GM18505 (cell line): ENCODE measurements around the gene RUVBL2.
"Not testable (repeated sequence)": the region's sequence is repeated elsewhere in the genome, so short reads cannot be mapped to it uniquely, and the experiment has no call there.

ENCODE experiments used
- ATAC-seq: cut with Tn5 transposase; IDR thresholded peaks from one replicate; pipeline ENCODE4 v1.9.1; 2021; ENCODE audit not compliant: unreplicated experiment
- POLR2A ChIP-seq: IDR thresholded peaks from 4 replicates; pipeline ENCODE4 v1.6.1; 2011; ENCODE audit warnings: borderline replicate concordance; ENCODE audit not compliant: insufficient read depth, insufficient read length; ENCODE audit errors: extremely low read depth

The RUVBL2 gene

GRCh38 chr19:49006905-49007304, 13.2 kb downstream of the RUVBL2 start:
- no peak for TF ChIP-seq POLR2A
- no peak for ATAC-seq

- TF ChIP-seq POLR2A, result no peak
- ATAC-seq, result no peak
Measured at GRCh38 chr19:49009828-49010227, 16.1 kb downstream of the RUVBL2 start.

GRCh38 chr19:49010453-49010852, 16.8 kb downstream of the RUVBL2 start:
- TF ChIP-seq POLR2A, result no peak
- no peak for ATAC-seq

GRCh38 chr19:49011194-49011593, 17.5 kb downstream of the RUVBL2 start:
- no peak for TF ChIP-seq POLR2A
- no peak for ATAC-seq

GRCh38 chr19:49014123-49014869, 20.6 kb downstream of the RUVBL2 start:
- TF ChIP-seq POLR2A, result no peak
- ATAC-seq, result no peak

GRCh38 chr19:49014870-49015255, 21.2 kb downstream of the RUVBL2 start:
- TF ChIP-seq POLR2A, result no peak
- no peak for ATAC-seq

- no peak for TF ChIP-seq POLR2A
- ATAC-seq, result no peak
Measured at GRCh38 chr19:49016067-49016839, 22.6 kb downstream of the RUVBL2 start.

GRCh38 chr19:49017041-49017665, 23.5 kb downstream of the RUVBL2 start, which contains the start of gene LHB:
Gene LHB (minus strand): TSS chr19:49017091. CDS start chr19:49017081, 10 bp downstream.
- no peak for ATAC-seq
- TF ChIP-seq POLR2A, result no peak

- ATAC-seq, result no peak
- no peak for TF ChIP-seq POLR2A
Measured at GRCh38 chr19:49017666-49018351, 24.1 kb downstream of the RUVBL2 start.

- ATAC-seq, result not testable (repeated sequence)
Measured at GRCh38 chr19:49018388-49019241, 24.9 kb downstream of the RUVBL2 start.

- no peak for TF ChIP-seq POLR2A
Measured at GRCh38 chr19:49019242-49019932, 25.7 kb downstream of the RUVBL2 start.

GRCh38 chr19:49020342-49020741, 26.7 kb downstream of the RUVBL2 start:
- no peak for TF ChIP-seq POLR2A
- ATAC-seq, result no peak

More at GRCh38 chr19:49019242-49019932, 25.7 kb downstream of the RUVBL2 start:
- no peak for ATAC-seq
